NCI-H1417 treated with DMSO at 0.1 percent for 48 hours (cell line): ENCODE measurements around the gene ATP2C2.

Experiments used
- DNase-seq: peaks from one replicate; lab custom pipeline; 2025; lab: John Stamatoyannopoulos, UW

Gene ATP2C2

GRCh38 chr16:84498859-84499620 lies 130.7 kb downstream of the ATP2C2 start:
- DNase-seq = no peak

GRCh38 chr16:84499638-84500037 lies 131.3 kb downstream of the ATP2C2 start:
- no peak for DNase-seq

GRCh38 chr16:84500531-84500930 lies 132.2 kb downstream of the ATP2C2 start:
- no peak for DNase-seq

- DNase-seq = no peak
These were observed 132.9 kb downstream of the ATP2C2 start for GRCh38 chr16:84501077-84501735.

- no peak for DNase-seq
These were observed 133.7 kb downstream of the ATP2C2 start for GRCh38 chr16:84502075-84502474.

GRCh38 chr16:84502581-84502980 lies 134.2 kb downstream of the ATP2C2 start:
- DNase-seq = no peak

GRCh38 chr16:84503751-84504395 lies 135.5 kb downstream of the ATP2C2 start:
- no peak for DNase-seq

- DNase-seq = no peak
These were observed 136.3 kb downstream of the ATP2C2 start, which contains the start of gene MEAK7 for GRCh38 chr16:84504420-84505248. MEAK7 (minus strand) TSS chr16:84504659; CDS start chr16:84498086, 6,573 bp downstream.

GRCh38 chr16:84505249-84506187 lies 137.2 kb downstream of the ATP2C2 start:
- no peak for DNase-seq

- no peak for DNase-seq
These were observed 139.0 kb downstream of the ATP2C2 start for GRCh38 chr16:84507011-84507982.

GRCh38 chr16:84508502-84508901 lies 140.2 kb downstream of the ATP2C2 start:
- DNase-seq = no peak

GRCh38 chr16:84509032-84509950 lies 141.0 kb downstream of the ATP2C2 start:
- no peak for DNase-seq

- peak; percentile 38 for DNase-seq
These were observed 143.0 kb downstream of the ATP2C2 start for GRCh38 chr16:84511180-84511800.

- DNase-seq = no peak
These were observed 143.5 kb downstream of the ATP2C2 start for GRCh38 chr16:84511831-84512230.

- DNase-seq = no peak
These were observed 144.8 kb downstream of the ATP2C2 start for GRCh38 chr16:84513123-84513522.

GRCh38 chr16:84513666-84514065 lies 145.3 kb downstream of the ATP2C2 start:
- DNase-seq = no peak
